Thyroid gland (tissue), 4 donors: Measurements from ENCODE around the gene XRN2.

Experiments
- POLR2A ChIP-seq, 2 donors: fragments of 450-650 bp; IDR thresholded peaks; one replicate each; pipeline ENCODE4 v1.6.1; 2017; ENCODE audit warnings: antibody characterized with exemption in 2 of 2, mild to moderate bottlenecking in 2 of 2, moderate library complexity in 1 of 2
- TF ChIP-seq, protein P1 (sequence below), 6 experiments: fragments of 200-600 bp in 3 of 6; fragments of 450-650 bp in 3 of 6; sonication (generic) in 3 of 6; IDR thresholded peaks; one replicate each; pipeline ENCODE4 v1.5.1; 2016 to 2019; ENCODE audit warnings: antibody characterized with exemption in 6 of 6, mild to moderate bottlenecking in 2 of 6, inconsistent platforms in 1 of 6, moderate library complexity in 1 of 6

DNA sequence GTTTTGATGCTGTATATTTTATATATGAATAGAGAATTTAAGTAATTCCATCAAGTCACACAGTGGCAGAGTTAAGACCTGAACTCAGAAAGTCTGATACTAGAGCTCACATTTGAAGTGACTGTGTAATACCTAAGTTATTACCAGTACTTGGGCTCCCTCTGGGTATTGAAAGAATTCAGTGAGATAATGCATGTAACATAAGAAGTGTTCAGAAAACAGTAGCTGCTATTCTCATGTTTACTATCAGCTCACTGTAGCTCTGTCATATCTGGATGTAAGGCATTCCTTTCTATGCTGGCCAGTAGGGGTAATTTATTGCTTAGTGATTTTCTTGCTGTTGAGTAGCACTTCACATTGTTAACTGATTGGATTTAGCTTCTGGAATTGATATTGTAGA is 49.6 kb downstream of the XRN2 start:
- TF ChIP-seq, protein P1, sequence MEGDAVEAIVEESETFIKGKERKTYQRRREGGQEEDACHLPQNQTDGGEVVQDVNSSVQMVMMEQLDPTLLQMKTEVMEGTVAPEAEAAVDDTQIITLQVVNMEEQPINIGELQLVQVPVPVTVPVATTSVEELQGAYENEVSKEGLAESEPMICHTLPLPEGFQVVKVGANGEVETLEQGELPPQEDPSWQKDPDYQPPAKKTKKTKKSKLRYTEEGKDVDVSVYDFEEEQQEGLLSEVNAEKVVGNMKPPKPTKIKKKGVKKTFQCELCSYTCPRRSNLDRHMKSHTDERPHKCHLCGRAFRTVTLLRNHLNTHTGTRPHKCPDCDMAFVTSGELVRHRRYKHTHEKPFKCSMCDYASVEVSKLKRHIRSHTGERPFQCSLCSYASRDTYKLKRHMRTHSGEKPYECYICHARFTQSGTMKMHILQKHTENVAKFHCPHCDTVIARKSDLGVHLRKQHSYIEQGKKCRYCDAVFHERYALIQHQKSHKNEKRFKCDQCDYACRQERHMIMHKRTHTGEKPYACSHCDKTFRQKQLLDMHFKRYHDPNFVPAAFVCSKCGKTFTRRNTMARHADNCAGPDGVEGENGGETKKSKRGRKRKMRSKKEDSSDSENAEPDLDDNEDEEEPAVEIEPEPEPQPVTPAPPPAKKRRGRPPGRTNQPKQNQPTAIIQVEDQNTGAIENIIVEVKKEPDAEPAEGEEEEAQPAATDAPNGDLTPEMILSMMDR (IDR thresholded peaks at IDR 0.05), result no peak
- no peak for TF ChIP-seq POLR2A (IDR thresholded peaks at IDR 0.05)
